T-helper 1 cell treated with Interleukin-12 subunit alpha and Interleukin-12 subunit beta and Interleukin-4 antibody, amounts not matched to agents 30 ng/mL and 1 ng/mL, for 36 hours (primary cell): Measurements from ENCODE around the gene F11. TPM values are rescaled to one million over a fixed set of nuclear protein-coding genes. Genes with fewer than 3 reads are reported as not detected.
"Not testable (repeated sequence)": the region's sequence is repeated elsewhere in the genome, so short reads cannot be mapped to it uniquely, and the experiment has no call there.

Source experiments
- intact Hi-C: fragments of 100-400 bp; cut with micrococcal nuclease; formaldehyde crosslinking; loops from one replicate; pipeline ENCODE4 v1.15.1; 2024
- total RNA-seq: library from RNA; stranded (reverse); gene quantifications from 2 replicates; pipeline ENCODE4 v1.2.3, GENCODE V29; 2022

F11 gene
- total RNA-seq: 0.10 TPM in 1 of 2 replicates, not detected in the other

- intact Hi-C loops: no loop called here
These were observed at the start of gene F11 for GRCh38 chr4:186265683-186266652. Gene F11 (plus strand): TSS chr4:186266189. CDS start chr4:186267137, 948 bp downstream.

DNA sequence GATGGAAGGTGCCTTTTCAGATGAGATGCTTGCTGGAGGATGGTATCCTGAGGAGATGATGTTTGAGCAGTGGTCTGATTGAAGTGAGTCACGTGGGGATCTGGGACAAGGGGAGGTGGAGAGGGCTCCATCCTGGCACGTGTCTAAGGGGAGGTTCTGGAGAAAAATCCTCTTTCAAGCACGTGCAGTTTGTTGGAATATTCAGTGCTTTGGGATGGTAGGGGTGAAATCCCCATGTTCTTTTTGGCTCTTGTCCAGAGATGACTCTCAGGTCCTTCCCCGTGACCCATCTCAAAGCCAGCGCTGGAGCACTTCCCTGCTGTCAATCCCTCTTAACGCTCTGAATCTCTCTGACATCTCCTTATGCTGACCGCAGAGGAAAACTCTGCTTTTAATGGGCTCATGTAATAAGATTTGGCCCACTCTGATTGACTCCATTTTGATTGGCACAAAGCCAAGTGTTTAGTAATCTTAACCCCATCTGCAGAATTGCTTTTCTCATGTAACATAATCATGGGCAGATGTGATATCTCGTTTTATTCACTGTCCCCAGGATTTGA, 49.4 kb upstream of the F11 start:
- intact Hi-C loops: no loop called here

- intact Hi-C loops: no loop called here
These were observed 48.2 kb upstream of the F11 start for GRCh38 chr4:186217733-186218293.

- intact Hi-C loops: no loop called here
These were observed 44.4 kb upstream of the F11 start for GRCh38 chr4:186221624-186222023.

DNA sequence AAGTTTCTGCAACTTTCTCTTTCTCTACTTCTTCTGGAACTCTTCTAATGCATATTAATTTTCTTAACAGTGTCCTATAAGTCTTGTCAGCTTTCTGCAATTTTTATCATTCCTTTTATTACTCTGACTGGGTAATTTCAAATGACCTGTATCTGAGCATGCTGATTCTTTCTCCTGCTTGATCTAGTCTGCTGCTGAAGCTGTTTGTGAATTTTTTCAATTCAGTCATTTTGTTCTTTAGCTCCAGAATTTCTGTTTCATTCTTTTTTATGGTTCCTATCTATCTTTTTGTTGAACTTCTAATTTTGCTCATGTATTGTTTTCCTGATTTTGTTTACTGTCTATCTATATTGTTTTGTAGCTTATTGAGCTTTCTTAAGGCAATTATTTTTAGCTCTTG, 40.1 kb upstream of the F11 start:
- intact Hi-C loops: no loop called here

DNA sequence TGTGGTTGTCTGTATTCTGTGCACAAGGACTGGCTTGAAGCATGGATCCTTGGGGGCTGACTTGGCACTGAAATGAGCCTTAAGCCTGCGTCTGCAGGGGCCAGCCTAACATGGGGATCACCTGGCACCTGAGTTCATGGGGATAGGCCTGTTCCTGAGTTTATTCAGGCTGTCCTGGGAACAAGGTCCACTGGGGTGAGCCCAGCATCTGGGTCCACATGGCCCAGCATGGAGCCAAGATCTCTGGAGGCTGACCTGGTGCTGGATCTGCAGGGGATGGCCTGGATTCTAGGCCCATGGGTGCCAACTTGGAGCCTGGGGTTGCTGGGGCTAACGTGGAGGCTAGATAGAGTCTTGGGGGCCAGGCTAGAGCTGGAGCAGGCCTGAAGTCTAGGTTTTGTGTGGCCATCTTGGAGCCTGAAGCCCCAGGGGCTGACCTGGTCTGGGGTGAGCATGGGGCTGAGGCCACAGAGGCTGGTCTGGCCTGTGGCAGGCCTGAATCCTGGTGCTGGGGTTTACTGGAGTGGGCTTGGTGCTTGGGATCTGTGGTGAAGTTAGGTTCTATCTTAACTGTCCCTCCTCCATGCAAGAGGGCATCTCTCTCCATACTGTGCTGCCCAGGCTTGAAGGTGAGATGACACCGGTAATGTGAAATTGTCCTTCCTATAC, 39.3 kb upstream of the F11 start:
- intact Hi-C loops: no loop called here

- intact Hi-C loops: no loop called here
These were observed 38.8 kb upstream of the F11 start, which contains the start of gene KLKB1 for GRCh38 chr4:186227221-186227620. Gene KLKB1 (plus strand): TSS chr4:186227507. CDS start chr4:186228196, 689 bp downstream.

DNA sequence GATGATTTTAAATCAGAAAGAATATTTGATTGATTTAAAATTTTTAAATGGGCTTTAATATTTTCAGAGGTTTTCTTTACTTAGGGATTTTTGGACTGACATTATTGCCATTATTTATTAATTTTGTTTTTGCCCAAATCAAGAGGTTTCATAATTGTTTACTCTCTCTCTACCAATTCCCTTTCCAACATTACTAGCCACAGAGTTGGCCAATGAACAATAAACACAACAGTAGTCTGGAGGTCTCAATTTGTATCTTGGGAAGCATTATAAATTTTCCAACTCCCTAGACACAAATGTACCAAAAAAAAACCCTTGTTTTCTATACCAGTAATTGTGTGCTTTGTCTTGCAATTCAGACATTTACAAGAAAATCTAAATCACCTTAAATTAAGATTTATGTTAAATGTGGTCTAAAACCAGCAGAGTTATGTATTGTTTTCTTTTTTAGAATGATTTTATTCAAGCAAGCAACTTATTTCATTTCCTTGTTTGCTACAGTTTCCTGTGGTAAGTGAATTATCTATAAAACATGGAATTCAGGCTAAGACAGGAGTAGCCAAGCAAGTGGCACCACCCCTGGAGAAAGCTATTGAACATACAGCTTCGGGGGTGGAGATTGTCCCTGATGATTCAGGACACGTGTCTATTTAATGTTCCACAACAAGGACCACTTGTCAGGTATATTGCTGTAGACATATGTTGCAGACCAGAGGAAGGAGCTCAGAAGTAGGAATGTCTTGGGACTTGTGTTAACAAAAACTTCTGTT, 38.1 kb upstream of the F11 start:
- intact Hi-C loops: no loop called here

DNA sequence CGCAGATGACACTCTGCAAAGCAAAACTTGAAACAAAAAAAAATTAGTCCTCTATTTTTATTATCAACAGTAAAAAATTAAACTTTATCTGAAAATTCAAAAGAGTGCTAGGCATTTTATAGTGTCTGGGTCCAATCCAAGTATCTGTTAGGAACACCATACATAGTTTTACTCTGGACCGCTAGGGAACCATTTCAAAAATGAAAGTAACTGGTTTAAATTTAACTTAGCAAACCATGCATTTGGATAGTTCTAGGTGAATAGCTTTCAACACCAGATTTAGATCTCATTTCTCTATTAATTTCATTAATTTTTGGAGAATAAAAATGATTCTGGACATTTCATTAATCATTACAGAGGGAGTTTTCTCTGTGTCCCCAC, 37.5 kb upstream of the F11 start:
- intact Hi-C loops: no loop called here

DNA sequence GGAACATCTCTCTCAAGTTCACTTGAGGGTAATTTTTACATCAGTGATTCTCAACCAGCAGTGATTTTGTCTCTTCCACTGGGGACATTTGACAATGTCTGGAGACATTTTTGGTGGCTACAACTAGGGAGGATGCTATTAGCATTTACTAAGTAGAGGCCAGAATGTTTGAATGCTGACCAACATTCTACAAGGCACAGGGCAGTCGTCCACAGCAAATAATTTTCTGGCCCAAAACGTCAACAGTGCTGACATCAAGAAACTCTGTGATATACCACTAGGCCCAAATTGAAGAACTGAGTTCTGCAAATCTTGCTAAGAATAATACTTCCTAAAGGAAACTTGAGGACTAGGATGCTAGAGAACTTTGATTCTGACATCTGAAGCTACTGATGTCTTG, 31.6 kb upstream of the F11 start:
- intact Hi-C loops: no loop called here

GRCh38 chr4:186236126-186236525, 29.9 kb upstream of the F11 start:
- intact Hi-C loops: no loop called here

- intact Hi-C loops: no loop called here
These were observed 25.5 kb upstream of the F11 start for GRCh38 chr4:186240452-186240847.

DNA sequence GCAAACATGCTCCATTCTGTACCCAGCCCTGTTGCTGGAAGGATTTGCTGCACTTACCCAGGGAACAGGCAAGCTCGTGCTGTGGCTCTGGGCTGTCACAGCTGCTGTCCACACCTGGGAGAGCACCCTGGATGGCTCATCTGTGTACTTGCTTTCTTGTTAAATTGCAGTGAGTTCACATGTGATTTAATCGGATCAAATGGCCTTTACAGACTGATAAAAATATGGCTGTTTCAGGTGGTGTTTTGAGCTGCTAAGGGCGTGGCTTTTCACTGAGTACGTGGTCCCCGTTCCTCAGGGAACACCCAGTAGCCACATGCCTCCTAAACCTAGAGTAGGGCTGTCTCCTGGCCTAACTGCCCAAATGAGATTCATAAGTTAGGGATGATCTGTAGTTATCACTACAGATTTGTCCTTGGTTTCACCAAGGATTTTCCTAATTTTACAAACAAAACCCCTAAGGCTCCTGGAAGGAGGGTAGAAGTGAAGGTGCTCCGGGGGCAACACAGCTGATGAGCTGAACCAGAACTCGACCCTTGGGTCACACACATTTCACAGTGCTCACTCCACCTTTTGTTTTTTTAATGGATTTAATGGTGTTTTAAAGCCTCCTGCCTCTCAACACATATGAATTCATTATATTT, 25.0 kb upstream of the F11 start:
- intact Hi-C loops: no loop called here

DNA sequence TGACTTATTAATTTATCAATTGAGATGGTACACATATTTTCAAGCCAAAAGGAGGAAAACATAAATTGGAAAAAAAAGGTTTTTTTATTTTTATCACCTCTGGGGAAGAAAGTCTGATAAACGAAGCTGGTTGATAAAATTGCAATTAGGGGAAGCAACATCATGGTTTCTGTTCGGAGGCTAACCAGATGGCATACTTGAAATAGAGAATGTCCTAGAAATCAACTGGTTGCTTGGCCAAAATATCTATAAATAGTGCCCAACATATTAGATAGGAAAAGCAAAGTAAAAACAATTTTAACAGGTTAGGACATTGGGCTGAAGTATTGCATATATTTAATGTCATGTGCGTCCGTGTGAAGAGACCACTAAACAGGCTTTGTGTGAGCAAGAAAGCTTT, 24.4 kb upstream of the F11 start:
- intact Hi-C loops: no loop called here

GRCh38 chr4:186242031-186242430, 24.0 kb upstream of the F11 start:
- intact Hi-C loops: not testable (repeated sequence)

DNA sequence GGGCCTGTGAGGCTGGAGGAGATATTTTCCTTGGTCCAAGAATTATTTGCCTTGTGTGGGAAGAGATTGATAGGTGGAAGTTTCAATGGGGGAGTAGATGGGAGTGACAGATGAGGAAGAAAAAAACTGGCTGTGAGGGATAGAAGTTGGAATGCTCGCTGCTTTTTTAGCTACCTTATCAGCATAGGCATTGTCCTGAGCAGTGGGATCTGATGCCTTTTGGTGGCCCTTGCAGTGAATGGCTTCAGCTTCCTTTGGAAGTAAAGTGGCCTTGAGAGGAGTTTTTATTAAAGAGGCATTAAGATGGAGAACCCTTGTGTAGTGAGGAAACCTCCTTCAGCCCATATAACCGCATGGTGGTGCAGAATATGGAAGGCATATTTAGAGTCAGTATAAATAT, 22.7 kb upstream of the F11 start:
- intact Hi-C loops: no loop called here

GRCh38 chr4:186244835-186245234, 21.2 kb upstream of the F11 start:
- intact Hi-C loops: no loop called here

GRCh38 chr4:186247062-186247752, 18.8 kb upstream of the F11 start:
- intact Hi-C loops: not testable (repeated sequence)

DNA sequence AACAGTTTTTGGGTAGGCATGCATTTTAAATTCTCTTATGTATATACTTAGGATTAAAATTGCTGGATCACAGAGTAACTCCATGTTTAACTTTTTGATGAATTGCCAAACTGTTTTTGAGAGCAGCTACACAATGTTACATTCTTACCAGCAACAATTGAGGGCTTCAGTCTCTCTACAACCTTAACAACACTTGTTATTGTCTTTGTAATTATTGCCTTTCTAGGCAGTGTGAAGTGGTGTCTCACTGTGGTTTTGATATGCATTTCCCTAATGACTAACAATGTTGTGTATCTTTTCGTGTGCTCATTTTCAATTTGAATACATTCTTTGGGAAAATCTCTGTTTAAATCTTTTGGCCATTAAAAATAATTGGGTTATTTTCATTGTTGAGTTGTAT, 17.3 kb upstream of the F11 start:
- intact Hi-C loops: no loop called here
